Measurements from ENCODE around the gene MARCKS.

- TF ChIP-seq, protein P1, sequence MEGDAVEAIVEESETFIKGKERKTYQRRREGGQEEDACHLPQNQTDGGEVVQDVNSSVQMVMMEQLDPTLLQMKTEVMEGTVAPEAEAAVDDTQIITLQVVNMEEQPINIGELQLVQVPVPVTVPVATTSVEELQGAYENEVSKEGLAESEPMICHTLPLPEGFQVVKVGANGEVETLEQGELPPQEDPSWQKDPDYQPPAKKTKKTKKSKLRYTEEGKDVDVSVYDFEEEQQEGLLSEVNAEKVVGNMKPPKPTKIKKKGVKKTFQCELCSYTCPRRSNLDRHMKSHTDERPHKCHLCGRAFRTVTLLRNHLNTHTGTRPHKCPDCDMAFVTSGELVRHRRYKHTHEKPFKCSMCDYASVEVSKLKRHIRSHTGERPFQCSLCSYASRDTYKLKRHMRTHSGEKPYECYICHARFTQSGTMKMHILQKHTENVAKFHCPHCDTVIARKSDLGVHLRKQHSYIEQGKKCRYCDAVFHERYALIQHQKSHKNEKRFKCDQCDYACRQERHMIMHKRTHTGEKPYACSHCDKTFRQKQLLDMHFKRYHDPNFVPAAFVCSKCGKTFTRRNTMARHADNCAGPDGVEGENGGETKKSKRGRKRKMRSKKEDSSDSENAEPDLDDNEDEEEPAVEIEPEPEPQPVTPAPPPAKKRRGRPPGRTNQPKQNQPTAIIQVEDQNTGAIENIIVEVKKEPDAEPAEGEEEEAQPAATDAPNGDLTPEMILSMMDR (IDR thresholded peaks at IDR 0.05; ENCODE audit: borderline replicate concordance, extremely low read depth, low read length, poor library complexity, severe bottlenecking), result no peak
- no peak for TF ChIP-seq EZH2 (IDR thresholded peaks at IDR 0.05; ENCODE audit: borderline replicate concordance, low read depth, low read length, severe bottlenecking)
Observed at GRCh38 chr6:113875470-113875869, 18.3 kb downstream of the MARCKS start.

Data from DND-41 (cell line).